GM18870 (cell line): Measurements from ENCODE around the gene SMAD3.
"Not testable (repeated sequence)": the region's sequence is repeated elsewhere in the genome, so short reads cannot be mapped to it uniquely, and the experiment has no call there.

Experiments
- ATAC-seq: cut with Tn5 transposase; IDR thresholded peaks from one replicate; pipeline ENCODE4 v1.9.1; 2021; ENCODE audit warnings: moderate library complexity; ENCODE audit not compliant: unreplicated experiment

The SMAD3 gene

DNA sequence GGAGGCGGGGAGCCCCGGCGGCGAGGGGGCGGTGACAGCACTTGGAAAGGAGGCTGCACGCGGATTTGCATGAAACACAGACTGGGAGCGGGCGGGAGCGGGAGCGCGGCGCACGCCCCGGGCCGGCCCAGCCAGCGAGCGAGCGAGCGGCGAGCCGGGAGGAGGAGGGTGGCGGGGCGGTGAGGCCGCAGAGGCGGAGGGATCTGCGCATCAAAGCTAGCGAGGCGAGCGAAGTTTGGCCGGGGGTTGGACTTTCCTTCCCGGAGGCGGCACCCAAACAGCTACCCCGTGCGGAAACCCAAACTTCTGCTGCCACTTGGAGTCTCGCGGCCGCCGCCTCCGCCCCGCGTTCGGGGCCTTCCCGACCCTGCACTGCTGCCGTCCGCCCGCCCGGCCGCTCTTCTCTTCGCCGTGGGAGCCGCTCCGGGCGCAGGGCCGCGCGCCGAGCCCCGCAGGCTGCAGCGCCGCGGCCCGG lies at the start of gene SMAD3:
TSS of gene SMAD3 (plus strand) at position 72 of the 475 bp plus-strand sequence. CDS start 553 bp downstream, outside the sequence.
- no peak for ATAC-seq

DNA sequence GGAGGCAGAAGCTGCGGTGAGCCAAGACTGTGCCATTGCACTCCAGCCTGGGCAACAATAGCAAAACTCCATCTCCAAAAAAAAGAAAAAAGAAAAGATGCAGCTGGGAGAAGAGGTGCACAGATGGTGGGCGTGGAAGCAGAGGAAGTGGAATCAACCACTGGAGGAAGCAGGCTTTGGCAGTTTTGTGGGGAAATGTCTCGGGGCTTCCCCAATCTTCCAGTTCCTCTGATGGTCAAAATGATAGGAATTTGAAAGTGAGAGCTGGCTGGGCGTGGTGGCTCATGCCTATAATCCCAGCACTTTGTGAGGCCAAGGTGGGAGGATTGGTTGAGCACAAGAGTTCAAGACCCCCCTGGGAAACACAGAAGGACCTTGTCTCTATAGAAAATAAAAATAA lies 48.1 kb upstream of the SMAD3 start:
- no peak for ATAC-seq

DNA sequence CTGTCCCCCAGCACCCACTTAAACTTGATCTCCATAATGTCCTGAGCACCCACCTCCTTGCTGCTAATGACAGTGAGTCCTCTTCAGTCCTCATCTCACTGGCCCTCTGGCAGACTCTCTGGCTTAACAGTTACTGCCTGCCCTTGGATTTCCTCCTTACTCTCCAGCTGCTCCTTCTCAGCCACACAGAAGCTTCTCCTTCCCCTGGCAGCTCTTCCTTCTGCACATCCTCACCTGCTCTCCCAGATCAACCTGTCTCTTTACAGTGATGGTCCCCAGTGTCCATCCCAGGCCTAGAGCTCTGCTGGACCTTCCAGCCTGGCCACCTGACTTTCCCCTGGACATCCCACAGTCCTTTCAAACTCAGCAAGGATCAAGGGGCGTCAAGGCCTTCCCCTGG lies 47.4 kb upstream of the SMAD3 start:
- no peak for ATAC-seq

DNA sequence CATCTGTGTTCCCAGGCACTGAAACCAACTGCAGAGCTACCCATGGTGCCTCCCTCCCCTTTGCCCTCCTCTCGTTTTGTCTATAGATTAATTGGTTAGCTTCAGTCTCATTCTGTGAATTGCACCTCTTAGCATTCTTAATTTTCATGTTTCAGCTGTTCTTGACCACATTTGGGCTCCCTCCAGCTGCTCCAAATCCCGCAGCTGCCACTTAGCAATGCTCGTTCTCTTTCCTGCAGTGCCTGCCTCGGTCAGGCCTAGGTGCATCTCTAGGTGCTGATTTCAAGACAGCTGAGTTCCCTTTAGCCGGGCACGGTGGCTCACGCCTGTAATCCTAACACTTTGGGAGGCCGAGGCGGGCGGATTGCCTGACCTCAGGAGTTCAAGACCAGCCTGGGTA lies 47.0 kb upstream of the SMAD3 start:
- ATAC-seq, result no peak

GRCh38 chr15:67019069-67019468 lies 46.3 kb upstream of the SMAD3 start:
- no peak for ATAC-seq

DNA sequence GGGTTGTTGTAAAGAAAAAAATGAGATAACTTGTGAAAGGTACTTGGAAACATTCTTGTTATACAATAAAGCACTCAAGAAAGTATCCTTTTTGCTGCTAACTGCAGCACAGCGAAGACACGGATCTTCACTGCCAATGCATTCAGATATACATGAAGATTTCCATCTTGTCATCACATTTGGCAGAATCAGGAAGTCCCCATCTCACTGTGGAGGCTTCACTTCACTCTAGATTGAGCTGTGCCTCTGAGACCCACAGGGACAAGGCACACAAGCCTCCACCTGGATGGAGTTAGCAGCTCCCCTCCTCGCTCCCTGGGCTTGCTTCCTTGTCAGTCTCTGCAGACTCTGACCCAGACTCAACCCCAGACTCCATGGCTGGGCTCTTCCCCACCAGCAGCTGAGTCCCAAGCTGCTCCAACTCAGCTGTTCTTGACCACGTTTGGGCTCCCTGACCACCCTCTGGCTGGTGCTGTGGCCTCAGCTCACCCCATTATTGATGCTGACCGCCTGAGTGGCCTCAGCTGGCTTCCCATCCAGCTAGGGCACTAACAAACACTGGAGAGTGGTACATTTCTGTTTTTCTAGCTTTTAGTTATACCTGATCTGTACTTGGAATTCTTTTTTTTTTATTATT lies 45.4 kb upstream of the SMAD3 start:
- ATAC-seq, result no peak

DNA sequence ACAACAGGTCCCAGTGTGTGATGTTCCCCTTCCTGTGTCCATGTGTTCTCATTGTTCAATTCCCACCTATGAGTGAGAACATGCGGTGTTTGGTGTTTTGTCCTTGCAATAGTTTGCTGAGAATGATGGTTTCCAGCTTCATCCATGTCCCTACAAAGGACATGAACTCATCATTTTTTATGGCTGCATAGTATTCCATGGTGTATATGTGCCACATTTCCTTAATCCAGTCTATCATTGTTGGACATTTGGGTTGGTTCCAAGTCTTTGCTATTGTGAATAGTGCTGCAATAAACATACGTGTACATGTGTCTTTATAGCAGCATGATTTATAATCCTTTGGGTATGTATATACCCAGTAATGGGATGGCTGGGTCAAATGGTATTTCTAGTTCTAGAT lies 44.7 kb upstream of the SMAD3 start:
- not testable (repeated sequence) for ATAC-seq

GRCh38 chr15:67021455-67021854 lies 43.9 kb upstream of the SMAD3 start:
- no peak for ATAC-seq

GRCh38 chr15:67022587-67023105 lies 42.8 kb upstream of the SMAD3 start:
- ATAC-seq, result no peak

- no peak for ATAC-seq
These were observed 41.7 kb upstream of the SMAD3 start for GRCh38 chr15:67023517-67024313.

DNA sequence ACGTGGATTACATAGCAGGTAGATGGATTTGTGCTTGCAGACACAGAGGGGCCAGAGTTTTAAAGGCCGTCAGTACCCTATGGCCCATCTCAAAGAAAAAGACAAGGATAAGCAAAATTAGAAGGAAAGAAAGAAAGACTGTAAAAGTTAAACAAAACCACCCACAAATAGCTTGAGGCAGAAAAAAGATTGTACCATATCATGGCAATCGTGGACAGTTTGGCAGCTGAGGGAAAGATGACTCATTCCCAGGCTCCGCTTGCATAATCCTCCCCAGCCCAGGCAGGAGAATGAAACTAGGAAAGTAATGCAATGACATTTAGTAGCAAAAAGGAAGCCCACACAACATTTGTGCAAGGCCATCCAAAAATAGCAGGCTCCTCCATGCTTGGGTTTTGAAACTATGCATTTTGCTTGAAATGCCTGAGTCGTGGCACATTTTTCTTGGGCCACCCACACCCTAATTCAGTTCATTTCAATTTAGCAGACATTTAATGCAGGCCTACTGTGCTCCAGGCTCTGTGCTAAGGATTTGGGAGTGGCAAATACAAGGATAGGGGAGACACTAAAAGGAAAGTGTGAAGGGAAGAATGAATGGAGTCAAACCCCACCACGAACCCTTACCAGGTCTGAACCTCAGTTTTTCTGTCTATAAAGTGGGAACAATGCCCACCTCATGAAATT lies 40.9 kb upstream of the SMAD3 start:
- no peak for ATAC-seq

DNA sequence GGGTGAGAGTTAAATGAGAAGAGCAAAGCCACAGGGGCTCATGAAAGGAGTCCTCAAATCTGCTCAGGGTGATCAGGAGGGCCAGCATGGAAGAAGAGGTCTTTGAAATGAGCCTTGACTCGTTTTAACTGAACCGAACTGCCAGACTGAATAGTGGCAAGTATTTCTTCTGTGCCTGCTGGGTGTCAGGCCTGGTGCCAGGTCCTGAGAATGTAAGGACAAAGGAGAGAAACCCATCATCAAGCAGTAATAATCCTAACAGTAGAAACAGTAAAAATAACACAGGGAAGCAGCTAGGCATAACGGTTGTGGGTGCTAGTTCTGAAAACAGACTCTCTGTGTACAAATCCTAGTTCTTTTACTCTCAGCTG lies 40.4 kb upstream of the SMAD3 start:
- ATAC-seq, result no peak

- no peak for ATAC-seq
These were observed 39.4 kb upstream of the SMAD3 start for GRCh38 chr15:67025719-67026609.

GRCh38 chr15:67026610-67026967 lies 38.8 kb upstream of the SMAD3 start:
- ATAC-seq, result no peak

DNA sequence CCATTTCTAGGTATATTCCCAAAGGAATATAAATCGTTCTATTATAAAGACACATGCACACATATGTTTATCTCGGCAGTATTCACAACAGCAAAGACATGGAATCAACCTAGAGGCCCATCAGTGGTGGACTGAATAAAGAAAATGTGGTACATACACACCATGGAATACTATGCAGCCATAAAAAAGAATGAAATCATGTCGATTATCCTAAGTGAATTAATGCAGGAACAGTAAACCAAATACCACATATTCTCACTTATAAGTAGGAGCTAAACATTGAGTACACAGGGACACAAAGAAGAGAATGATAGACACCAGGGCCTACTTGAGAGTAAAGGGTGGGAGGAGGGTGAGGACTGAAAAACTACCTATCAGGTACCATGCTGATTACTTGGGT lies 37.0 kb upstream of the SMAD3 start:
- not testable (repeated sequence) for ATAC-seq

DNA sequence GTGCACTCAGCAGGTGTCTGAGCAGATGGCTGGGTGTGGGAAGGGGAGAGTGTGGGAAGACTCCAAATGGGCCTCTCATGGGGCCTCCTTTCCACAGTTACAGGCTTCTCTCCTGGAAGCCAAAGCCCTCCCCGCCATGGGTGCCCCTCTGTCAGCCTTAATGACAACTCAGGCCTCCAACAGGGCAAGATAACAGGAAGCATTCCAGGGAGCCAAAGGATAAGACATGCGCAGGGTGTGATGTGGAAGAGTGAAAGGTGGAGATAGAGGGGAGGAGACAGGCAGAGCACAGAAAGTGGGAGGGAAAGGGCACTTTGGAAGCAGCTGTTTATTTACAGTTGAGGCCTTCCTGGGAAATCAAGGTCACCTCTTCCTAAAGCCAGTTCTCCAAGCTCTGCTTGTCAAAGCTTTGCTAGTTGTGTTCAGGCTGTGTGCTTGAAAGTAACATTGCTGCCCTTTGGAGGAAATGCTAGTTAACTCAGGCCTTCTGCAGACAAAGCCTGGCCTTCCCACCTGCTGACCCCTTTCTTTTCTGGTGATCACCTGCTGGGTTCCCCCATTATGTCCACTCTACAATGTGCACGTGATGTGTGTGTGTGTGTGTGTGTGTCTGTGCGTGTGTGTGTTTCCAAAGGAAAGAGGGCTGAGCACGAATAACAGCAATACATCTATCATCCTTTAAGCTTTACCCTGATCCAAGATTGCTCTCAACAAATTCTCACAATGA lies 35.2 kb upstream of the SMAD3 start:
- ATAC-seq, result no peak

GRCh38 chr15:67031331-67031730 lies 34.1 kb upstream of the SMAD3 start:
- no peak for ATAC-seq

DNA sequence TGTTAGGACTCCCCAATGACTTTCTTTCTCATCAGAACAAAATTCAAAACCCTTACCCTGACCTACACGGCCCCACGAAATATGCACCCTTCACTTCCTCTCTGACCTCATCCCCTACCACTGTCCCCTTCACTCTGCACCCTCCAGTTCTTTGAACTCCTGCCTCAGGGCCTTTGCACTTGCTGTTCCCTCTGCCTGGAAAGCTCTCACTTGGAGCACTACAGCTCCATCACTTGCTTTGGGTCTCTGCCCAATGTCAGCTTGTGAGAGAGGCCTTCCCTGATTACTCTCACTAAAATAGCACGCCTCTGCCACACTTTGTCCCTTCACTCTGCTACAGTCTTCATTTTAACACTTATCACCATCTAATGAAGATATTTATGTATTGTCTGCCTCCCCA lies 32.8 kb upstream of the SMAD3 start:
- ATAC-seq, result no peak

- ATAC-seq, result no peak
These were observed 32.4 kb upstream of the SMAD3 start for GRCh38 chr15:67033012-67033411.

DNA sequence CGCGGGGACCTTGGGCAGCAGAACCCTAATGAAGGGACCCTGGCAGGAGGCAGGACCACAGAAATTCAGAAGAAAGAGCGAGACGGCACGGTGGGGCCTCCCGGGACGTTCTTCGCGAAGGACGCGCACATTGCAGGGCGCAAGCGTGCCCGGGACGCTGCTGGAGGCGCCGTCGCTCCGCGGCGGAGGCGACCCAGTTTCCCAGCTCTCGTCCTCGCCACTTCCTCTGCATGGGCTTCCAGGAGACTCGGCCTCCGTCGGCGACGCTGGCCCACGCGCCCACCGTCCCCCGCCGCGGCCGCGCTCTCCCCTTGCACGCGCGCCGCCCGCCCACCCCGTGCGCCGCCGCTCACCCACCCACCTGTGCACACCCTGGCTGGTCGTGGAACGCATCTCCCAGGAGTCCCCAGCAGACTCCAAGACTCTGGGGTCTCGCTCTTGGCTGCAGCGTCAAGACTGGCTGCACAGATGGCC lies 31.8 kb upstream of the SMAD3 start:
- ATAC-seq, result no peak
